Measurements from ENCODE around the gene PRDM15.

Gene PRDM15

GRCh38 chr21:41846033-41846317, 33.2 kb downstream of the PRDM15 start:
- no peak for TF ChIP-seq CTCF (IDR thresholded peaks at IDR 0.05; ENCODE audit: borderline replicate concordance, insufficient read depth, low read depth, low read length)
- no peak overlapping the region for H3K4me3 ChIP-seq (ENCODE audit: low read depth, low read length)

- H3K4me3 ChIP-seq (ENCODE audit: low read depth, low read length), result no peak overlapping the region
- no peak for TF ChIP-seq CTCF (IDR thresholded peaks at IDR 0.05; ENCODE audit: borderline replicate concordance, insufficient read depth, low read depth, low read length)
Measured at GRCh38 chr21:41845310-41846032, 33.7 kb downstream of the PRDM15 start.

GRCh38 chr21:41843584-41843983, 35.6 kb downstream of the PRDM15 start:
- TF ChIP-seq CTCF (IDR thresholded peaks at IDR 0.05; ENCODE audit: borderline replicate concordance, insufficient read depth, low read depth, low read length), result no peak
- H3K4me3 ChIP-seq (ENCODE audit: low read depth, low read length), result no peak overlapping the region

GRCh38 chr21:41840880-41841279, 38.3 kb downstream of the PRDM15 start:
- no peak for TF ChIP-seq CTCF (IDR thresholded peaks at IDR 0.05; ENCODE audit: borderline replicate concordance, insufficient read depth, low read depth, low read length)
- no peak overlapping the region for H3K4me3 ChIP-seq (ENCODE audit: low read depth, low read length)

- H3K4me3 ChIP-seq (ENCODE audit: low read depth, low read length), result no peak overlapping the region
- TF ChIP-seq CTCF (IDR thresholded peaks at IDR 0.05; ENCODE audit: borderline replicate concordance, insufficient read depth, low read depth, low read length), result no peak
Measured at GRCh38 chr21:41839387-41840000, 39.6 kb downstream of the PRDM15 start.

- H3K4me3 ChIP-seq (ENCODE audit: low read depth, low read length), result no peak overlapping the region
Measured at GRCh38 chr21:41837756-41838297, 41.3 kb downstream of the PRDM15 start.

More at GRCh38 chr21:41837756-41838297, 41.3 kb downstream of the PRDM15 start:
- no peak for TF ChIP-seq CTCF (IDR thresholded peaks at IDR 0.05; ENCODE audit: borderline replicate concordance, insufficient read depth, low read depth, low read length)
